IMR-90 (cell line): Measurements from ENCODE around the gene TMPRSS5. TPM values are rescaled to one million over a fixed set of nuclear protein-coding genes. Genes with fewer than 3 reads are reported as not detected.

Source experiments
- ATAC-seq: fragments of 200-7000 bp; cut with Tn5 transposase; 2 replicates; pipeline ENCODE4 v1.9.1; 2020; ENCODE audit warnings: low read depth, mild to moderate bottlenecking, moderate library complexity
- BruUV-seq: library from RNA; stranded (reverse); fragments of 400-500 nt; replicated peaks from 2 replicates; lab custom pipeline; 2021; lab: Mats Ljungman, UMichigan
- CTCF ChIA-PET: fragments of 300-600 bp; formaldehyde crosslinking; extraction: SDS; loops from one replicate; lab custom pipeline; 2021; ENCODE audit warnings: antibody characterized with exemption; lab: Yijun Ruan, JAX
- POLR2A ChIA-PET: fragments of 300-600 bp; sonication (Branson Sonifier 250); formaldehyde crosslinking; loops from one replicate; lab custom pipeline; 2022; ENCODE audit warnings: antibody characterized with exemption; ENCODE audit not compliant: unreplicated experiment; lab: Charles Lee
- DNase-seq: peaks from one replicate; pipeline ENCODE4 v3.0.0; 2013
- H2AFZ ChIP-seq: replicated peaks from 2 replicates; pipeline ENCODE3; 2013; ENCODE audit warnings: low read length, mild to moderate bottlenecking; ENCODE audit not compliant: poor library complexity
- H2AK5ac ChIP-seq: 2 replicates; pipeline ENCODE4 v1.6.1; 2013; ENCODE audit warnings: low read depth, low read length, inconsistent platforms
- H2AK9ac ChIP-seq: replicated peaks from 2 replicates; pipeline ENCODE3; 2013; ENCODE audit warnings: mild to moderate bottlenecking, low read depth, low read length, moderate library complexity; ENCODE audit not compliant: poor library complexity
- H2BK120ac ChIP-seq: 2 replicates; pipeline ENCODE4 v1.6.1; 2013; ENCODE audit warnings: low read depth, low read length, inconsistent platforms
- H2BK15ac ChIP-seq: 3 replicates; pipeline ENCODE4 v1.6.1; 2013; ENCODE audit warnings: low read depth, low read length, inconsistent platforms
- H2BK20ac ChIP-seq: 2 replicates; pipeline ENCODE4 v1.6.1; 2013; ENCODE audit warnings: low read depth, mild to moderate bottlenecking, inconsistent platforms, low read length, moderate library complexity
- H2BK5ac ChIP-seq: 2 replicates; pipeline ENCODE4 v1.6.1; 2013; ENCODE audit warnings: mild to moderate bottlenecking, low read depth, low read length, inconsistent platforms; ENCODE audit not compliant: poor library complexity, severe bottlenecking
- H3K14ac ChIP-seq: replicated peaks from 2 replicates; pipeline ENCODE4 v1.6.1; 2013; ENCODE audit warnings: low read depth, low read length, inconsistent platforms
- H3K18ac ChIP-seq: 2 replicates; pipeline ENCODE4 v1.6.1; 2013; ENCODE audit warnings: low read depth, low read length, control low read depth
- H3K23ac ChIP-seq: 2 replicates; pipeline ENCODE4 v1.6.1; 2013; ENCODE audit warnings: low read depth, low read length, inconsistent platforms
- H3K27ac ChIP-seq: 2 replicates; pipeline ENCODE4 v1.5.1; 2013; ENCODE audit warnings: mild to moderate bottlenecking, control low read depth, low read length; ENCODE audit not compliant: insufficient read depth
- H3K27me3 ChIP-seq: 2 replicates; pipeline ENCODE4 v1.6.1; 2013; ENCODE audit warnings: low read length; ENCODE audit not compliant: control insufficient read depth, insufficient read depth
- H3K36me3 ChIP-seq: 2 replicates; pipeline ENCODE4 v1.6.1; 2013; ENCODE audit warnings: low read length, mixed read lengths; ENCODE audit not compliant: control insufficient read depth, insufficient read depth
- H3K4ac ChIP-seq: 2 replicates; pipeline ENCODE4 v1.6.1; 2013; ENCODE audit warnings: low read depth, low read length, inconsistent platforms
- H3K4me1 ChIP-seq: 2 replicates; pipeline ENCODE4 v1.6.1; 2013; ENCODE audit warnings: low read length, mixed read lengths; ENCODE audit not compliant: control insufficient read depth, insufficient read depth
- H3K4me2 ChIP-seq: 2 replicates; pipeline ENCODE4 v1.6.1; 2013; ENCODE audit warnings: low read depth, mild to moderate bottlenecking, control low read depth, low read length, moderate library complexity
- H3K4me3 ChIP-seq: 2 replicates; pipeline ENCODE4 v1.5.1; 2013; ENCODE audit warnings: low read depth, mild to moderate bottlenecking, control low read depth, low read length, moderate library complexity; ENCODE audit not compliant: insufficient read depth
- H3K56ac ChIP-seq: 2 replicates; pipeline ENCODE4 v1.6.1; 2013; ENCODE audit warnings: low read length, inconsistent platforms; ENCODE audit not compliant: insufficient read depth; ENCODE audit errors: extremely low read depth
- H3K79me1 ChIP-seq, 2 experiments: 2 replicates each; pipeline ENCODE4 v1.6.1; 2013; ENCODE audit warnings: low read length in 2 of 2, inconsistent platforms in 1 of 2, low read depth in 1 of 2
- H3K9ac ChIP-seq: 2 replicates; pipeline ENCODE4 v1.6.1; 2013; ENCODE audit warnings: low read depth, low read length, control low read depth
- H3K9me1 ChIP-seq: 2 replicates; pipeline ENCODE4 v1.6.1; 2013; ENCODE audit warnings: low read length, inconsistent platforms; ENCODE audit not compliant: insufficient read depth
- H3K9me3 ChIP-seq: 2 replicates; pipeline ENCODE4 v1.6.1; 2013; ENCODE audit warnings: low read length; ENCODE audit not compliant: control insufficient read depth, insufficient read depth
- H4K20me1 ChIP-seq: 2 replicates; pipeline ENCODE4 v1.6.1; 2013; ENCODE audit warnings: low read length, inconsistent platforms; ENCODE audit not compliant: insufficient read depth
- H4K5ac ChIP-seq: 2 replicates; pipeline ENCODE4 v1.6.1; 2013; ENCODE audit warnings: mild to moderate bottlenecking, low read depth, low read length, control low read depth
- H4K8ac ChIP-seq, 2 experiments: 2 replicates each; pipeline ENCODE4 v1.6.1; 2013; ENCODE audit warnings: low read depth in 2 of 2, low read length in 2 of 2, control low read depth in 1 of 2, inconsistent platforms in 1 of 2
- H4K91ac ChIP-seq: 2 replicates; pipeline ENCODE4 v1.6.1; 2013; ENCODE audit warnings: low read depth, low read length, inconsistent platforms; ENCODE audit not compliant: insufficient read depth
- CHD1 ChIP-seq: IDR thresholded peaks from 2 replicates; pipeline ENCODE4 v1.6.1; 2012; ENCODE audit warnings: low read depth, low read length, improper control_type of control experiment
- MXI1 ChIP-seq: IDR thresholded peaks from 2 replicates; pipeline ENCODE4 v1.6.1; 2012; ENCODE audit warnings: low read depth, mild to moderate bottlenecking, low read length, moderate library complexity, borderline replicate concordance
- POLR2A ChIP-seq: IDR thresholded peaks from 2 replicates; pipeline ENCODE4 v1.6.1; 2012; ENCODE audit warnings: mild to moderate bottlenecking, low read depth, low read length
- RFX5 ChIP-seq: IDR thresholded peaks from 2 replicates; pipeline ENCODE4 v1.8.0; 2012; ENCODE audit warnings: low read depth, mild to moderate bottlenecking, low read length, moderate library complexity
- WGBS, 2 experiments: methylation state at CpG; one replicate each; pipeline versions ENCODE4 v1.1.5 to v1.1.7; 2013; ENCODE audit warnings: missing lambda C conversion rate in 2 of 2; ENCODE audit not compliant: insufficient read length in 1 of 2; ENCODE audit errors: extremely low coverage in 2 of 2; 5-methylcytosine and 5-hydroxymethylcytosine counted together
- dilution Hi-C: fragments of 300-500 bp; cut with HindIII; formaldehyde crosslinking; loops from one replicate; pipeline ENCODE4 v1.14.3; 2018; ENCODE audit warnings: low sequenced_read_pairs; ENCODE audit not compliant: unreplicated experiment
- in situ Hi-C: fragments of 300-500 bp; cut with MboI; formaldehyde crosslinking; loops from 3 replicates; pipeline ENCODE4 v1.14.3; 2019; ENCODE audit warnings: low sequenced_read_pairs, inconsistent platforms, mixed read lengths
- intact Hi-C: fragments of 100-400 bp; cut with micrococcal nuclease; formaldehyde crosslinking; loops from 2 replicates; pipeline ENCODE4 v1.10.0; 2022
- polyA plus RNA-seq, 3 experiments: library from polyadenylated mRNA; depleted of rRNA; stranded (reverse); fragments of >200 nt; gene quantifications; 2 replicates each; pipeline ENCODE4 v1.2.3, GENCODE V29; 2012; ENCODE audit warnings: low replicate concordance in 1 of 3
- total RNA-seq: library from RNA; depleted of rRNA; stranded (reverse); fragments of >200 nt; gene quantifications from 2 replicates; pipeline ENCODE4 v1.2.3, GENCODE V29; 2012
- TF ChIP-seq, protein P1 (sequence below): fragments of 150-350 bp; IDR thresholded peaks from 2 replicates; pipeline ENCODE4 v1.6.1; 2016; ENCODE audit warnings: low read depth, mild to moderate bottlenecking, low read length, moderate library complexity, borderline replicate concordance
- TF ChIP-seq, protein P2 (sequence below): conservative IDR thresholded peaks from 2 replicates; pipeline ENCODE4 v1.5.1; 2012; ENCODE audit warnings: mild to moderate bottlenecking, low read depth, low read length, improper control_type of control experiment
- TF ChIP-seq, protein P3 (sequence below): fragments of 150-350 bp; IDR thresholded peaks from 2 replicates; pipeline ENCODE4 v1.6.1; 2017; ENCODE audit warnings: mild to moderate bottlenecking, antibody characterized with exemption, low read length, low read depth

TMPRSS5 gene
- total and polyA plus RNA-seq, 2 of the 4 experiments (the other 2 are of a cell fraction), result under 0.01 to 0.24 TPM

DNA sequence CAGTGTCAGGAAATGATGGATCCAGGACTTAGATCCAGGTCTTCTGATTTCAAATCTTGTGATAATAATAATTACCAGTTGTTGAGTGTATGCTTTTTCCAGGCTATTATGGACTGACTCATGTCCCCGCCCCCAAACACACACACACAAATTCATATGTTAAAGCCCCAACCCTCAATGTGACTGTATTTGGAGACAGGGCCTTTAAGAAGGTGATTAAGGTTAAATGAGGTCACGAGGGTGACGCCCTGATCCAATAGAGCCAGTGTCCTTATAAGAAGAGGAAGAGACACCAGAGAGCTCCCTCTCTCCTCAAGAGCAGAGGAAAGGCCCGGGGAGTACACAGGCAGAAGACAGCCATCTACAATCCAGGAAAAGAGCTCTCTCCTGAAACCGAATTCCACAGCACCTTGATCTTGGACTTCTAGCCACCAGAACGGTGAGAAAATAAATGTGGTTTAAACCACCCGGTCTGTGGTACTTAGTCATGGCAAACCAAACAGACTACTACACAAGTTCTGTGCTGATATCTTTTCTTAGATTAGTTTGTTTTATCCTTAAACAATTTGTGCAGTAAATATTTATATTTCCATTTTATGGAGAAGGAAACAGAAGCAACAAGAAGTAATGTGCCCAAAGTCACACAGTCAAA is 8.2 kb downstream of the TMPRSS5 start:
- H3K9me3 ChIP-seq, result no peaks in the 10 kb centered on the region
- H4K8ac ChIP-seq, result no peak overlapping the region
- no peak overlapping the region for H3K56ac ChIP-seq
- DNase-seq (no peak), ATAC-seq (peak; percentile 53)
- no peak overlapping the region for H3K4ac ChIP-seq
- BruUV-seq, result no TSS peak
- H4K5ac ChIP-seq, result no peak overlapping the region
- no peaks in the 10 kb centered on the region for H4K20me1 ChIP-seq
- no peaks in the 10 kb centered on the region; the same call in 1 of the 2 replicates for H3K27me3 ChIP-seq
- TF ChIP-seq, protein P1, sequence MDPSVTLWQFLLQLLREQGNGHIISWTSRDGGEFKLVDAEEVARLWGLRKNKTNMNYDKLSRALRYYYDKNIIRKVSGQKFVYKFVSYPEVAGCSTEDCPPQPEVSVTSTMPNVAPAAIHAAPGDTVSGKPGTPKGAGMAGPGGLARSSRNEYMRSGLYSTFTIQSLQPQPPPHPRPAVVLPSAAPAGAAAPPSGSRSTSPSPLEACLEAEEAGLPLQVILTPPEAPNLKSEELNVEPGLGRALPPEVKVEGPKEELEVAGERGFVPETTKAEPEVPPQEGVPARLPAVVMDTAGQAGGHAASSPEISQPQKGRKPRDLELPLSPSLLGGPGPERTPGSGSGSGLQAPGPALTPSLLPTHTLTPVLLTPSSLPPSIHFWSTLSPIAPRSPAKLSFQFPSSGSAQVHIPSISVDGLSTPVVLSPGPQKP, result no peak
- no peak for TF ChIP-seq POLR2A
- TF ChIP-seq, protein P2, sequence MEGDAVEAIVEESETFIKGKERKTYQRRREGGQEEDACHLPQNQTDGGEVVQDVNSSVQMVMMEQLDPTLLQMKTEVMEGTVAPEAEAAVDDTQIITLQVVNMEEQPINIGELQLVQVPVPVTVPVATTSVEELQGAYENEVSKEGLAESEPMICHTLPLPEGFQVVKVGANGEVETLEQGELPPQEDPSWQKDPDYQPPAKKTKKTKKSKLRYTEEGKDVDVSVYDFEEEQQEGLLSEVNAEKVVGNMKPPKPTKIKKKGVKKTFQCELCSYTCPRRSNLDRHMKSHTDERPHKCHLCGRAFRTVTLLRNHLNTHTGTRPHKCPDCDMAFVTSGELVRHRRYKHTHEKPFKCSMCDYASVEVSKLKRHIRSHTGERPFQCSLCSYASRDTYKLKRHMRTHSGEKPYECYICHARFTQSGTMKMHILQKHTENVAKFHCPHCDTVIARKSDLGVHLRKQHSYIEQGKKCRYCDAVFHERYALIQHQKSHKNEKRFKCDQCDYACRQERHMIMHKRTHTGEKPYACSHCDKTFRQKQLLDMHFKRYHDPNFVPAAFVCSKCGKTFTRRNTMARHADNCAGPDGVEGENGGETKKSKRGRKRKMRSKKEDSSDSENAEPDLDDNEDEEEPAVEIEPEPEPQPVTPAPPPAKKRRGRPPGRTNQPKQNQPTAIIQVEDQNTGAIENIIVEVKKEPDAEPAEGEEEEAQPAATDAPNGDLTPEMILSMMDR, result no peak
- TF ChIP-seq, protein P3, sequence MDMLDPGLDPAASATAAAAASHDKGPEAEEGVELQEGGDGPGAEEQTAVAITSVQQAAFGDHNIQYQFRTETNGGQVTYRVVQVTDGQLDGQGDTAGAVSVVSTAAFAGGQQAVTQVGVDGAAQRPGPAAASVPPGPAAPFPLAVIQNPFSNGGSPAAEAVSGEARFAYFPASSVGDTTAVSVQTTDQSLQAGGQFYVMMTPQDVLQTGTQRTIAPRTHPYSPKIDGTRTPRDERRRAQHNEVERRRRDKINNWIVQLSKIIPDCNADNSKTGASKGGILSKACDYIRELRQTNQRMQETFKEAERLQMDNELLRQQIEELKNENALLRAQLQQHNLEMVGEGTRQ, result no peak
- TF ChIP-seq MXI1, result no peak
- TF ChIP-seq RFX5, result no peak
- no peak for TF ChIP-seq CHD1
- H2BK5ac ChIP-seq, result no peak overlapping the region
- in situ Hi-C loops (no loop called here), intact Hi-C loops (no loop called here), dilution Hi-C loops (no loop called here)
- H3K9ac ChIP-seq, result no peak overlapping the region
- H3K14ac ChIP-seq, result no peak overlapping the region
- no CpG with 5 or more reads among the region's 7 CpGs for WGBS, 2 experiments
- H2AFZ ChIP-seq, result no peak overlapping the region
- no peak overlapping the region for H3K4me2 ChIP-seq
- no peak overlapping the region for H2AK9ac ChIP-seq
- H3K4me3 ChIP-seq, result no peak overlapping the region
- no peak overlapping the region for H3K23ac ChIP-seq
- POLR2A ChIA-PET, result no interaction called here
- no peak overlapping the region for H2BK20ac ChIP-seq
- no peak overlapping the region for H3K27ac ChIP-seq
- H3K18ac ChIP-seq, result no peak overlapping the region
- no peak overlapping the region for H2AK5ac ChIP-seq
- no peak overlapping the region for H2BK120ac ChIP-seq
- no peaks in the 10 kb centered on the region for H3K36me3 ChIP-seq
- no peaks in the 10 kb centered on the region for H3K9me1 ChIP-seq
- CTCF ChIA-PET, result no interaction called here
- no peak overlapping the region for H2BK15ac ChIP-seq
- no peak overlapping the region for H4K91ac ChIP-seq
- H3K79me1 ChIP-seq, result no peaks in the 10 kb centered on the region
- H3K4me1 ChIP-seq, result no peaks in the 10 kb centered on the region; the same call in 1 of the 2 replicates
